Activated CD4-positive, CD25-positive, alpha-beta regulatory T cell (primary cell): ENCODE measurements around the gene LTB.

Source experiments
- DNase-seq, 4 experiments: peaks; one replicate each; lab custom pipeline; 2025; lab: John Stamatoyannopoulos, UW

LTB gene, protein sequence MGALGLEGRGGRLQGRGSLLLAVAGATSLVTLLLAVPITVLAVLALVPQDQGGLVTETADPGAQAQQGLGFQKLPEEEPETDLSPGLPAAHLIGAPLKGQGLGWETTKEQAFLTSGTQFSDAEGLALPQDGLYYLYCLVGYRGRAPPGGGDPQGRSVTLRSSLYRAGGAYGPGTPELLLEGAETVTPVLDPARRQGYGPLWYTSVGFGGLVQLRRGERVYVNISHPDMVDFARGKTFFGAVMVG

GRCh38 chr6:31582230-31582643 is at the start of gene LTB:
Gene LTB, minus strand, starts transcription at chr6:31582424. Its CDS starts 7 bp downstream, at chr6:31582417.
- DNase-seq = peak in 3 of 4 experiments; percentile 25 to 72 (median 66)

DNA sequence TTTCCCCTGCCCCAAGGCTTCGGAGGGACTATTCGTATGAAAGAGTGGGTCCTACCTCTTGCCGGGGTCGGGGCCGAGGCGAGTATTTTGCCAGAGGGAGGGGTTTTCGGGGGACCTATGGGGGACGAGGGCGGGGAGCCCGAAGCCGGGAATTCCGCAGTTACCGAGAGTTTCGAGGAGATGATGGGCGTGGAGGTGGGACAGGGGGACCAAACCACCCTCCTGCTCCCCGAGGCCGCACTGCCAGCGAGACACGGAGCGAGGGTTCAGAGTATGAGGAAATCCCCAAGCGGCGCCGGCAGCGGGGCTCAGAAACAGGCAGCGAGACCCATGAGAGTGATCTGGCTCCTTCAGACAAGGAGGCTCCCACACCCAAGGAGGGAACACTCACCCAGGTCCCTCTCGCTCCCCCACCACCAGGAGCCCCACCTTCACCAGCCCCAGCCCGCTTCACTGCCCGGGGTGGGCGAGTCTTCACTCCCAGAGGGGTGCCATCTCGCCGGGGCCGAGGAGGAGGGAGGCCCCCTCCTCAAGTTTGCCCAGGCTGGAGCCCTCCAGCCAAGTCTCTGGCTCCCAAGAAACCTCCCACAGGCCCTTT is 49.6 kb upstream of the LTB start:
- no peak for DNase-seq

- DNase-seq = no peak
Observed at GRCh38 chr6:31631209-31631608, 49.0 kb upstream of the LTB start.

GRCh38 chr6:31630177-31630934 is 48.1 kb upstream of the LTB start:
- DNase-seq = no peak

- DNase-seq = no peak
Observed at GRCh38 chr6:31629014-31629413, 46.8 kb upstream of the LTB start.

- DNase-seq = no peak
Observed at GRCh38 chr6:31627690-31628287, 45.6 kb upstream of the LTB start.

GRCh38 chr6:31626952-31627351 is 44.7 kb upstream of the LTB start:
- DNase-seq = no peak

DNA sequence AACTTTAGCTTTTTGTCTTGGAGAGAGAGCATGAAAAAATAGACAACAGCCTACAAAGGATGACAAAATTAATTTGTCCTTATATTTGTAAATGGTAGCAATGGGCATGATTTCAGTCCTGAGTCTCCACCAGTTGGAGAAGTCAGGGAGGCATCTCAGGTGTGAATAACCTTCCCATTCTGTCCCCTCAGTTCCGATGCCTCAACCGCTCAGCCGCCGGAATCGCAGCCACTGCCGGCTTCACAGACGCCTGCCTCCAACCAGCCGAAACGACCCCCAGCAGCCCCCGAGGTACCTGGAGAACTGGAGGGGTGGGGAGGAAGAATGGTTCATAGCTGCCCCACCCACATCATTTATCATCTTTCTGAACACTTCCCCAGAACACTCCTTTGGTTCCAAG is 41.8 kb upstream of the LTB start:
- no peak for DNase-seq

DNA sequence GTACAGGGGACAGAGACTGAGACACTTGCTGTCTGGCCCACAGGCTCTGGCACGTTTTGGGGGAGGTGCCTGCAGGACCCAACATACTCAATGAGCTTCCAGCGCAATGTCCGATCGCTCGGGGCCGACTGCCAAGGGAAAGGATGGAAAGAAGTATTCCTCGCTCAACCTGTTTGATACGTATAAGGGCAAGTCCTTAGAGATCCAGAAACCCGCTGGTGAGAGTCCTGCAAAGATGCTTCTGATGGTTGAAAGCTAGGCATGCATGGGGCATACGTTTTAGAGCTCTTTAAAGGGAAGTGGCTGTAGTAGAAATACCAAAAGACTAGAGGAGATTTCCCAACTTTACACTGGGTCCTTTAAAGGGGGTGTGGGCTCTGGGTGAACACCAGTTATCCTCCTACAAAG is 40.5 kb upstream of the LTB start:
- DNase-seq = no peak

DNA sequence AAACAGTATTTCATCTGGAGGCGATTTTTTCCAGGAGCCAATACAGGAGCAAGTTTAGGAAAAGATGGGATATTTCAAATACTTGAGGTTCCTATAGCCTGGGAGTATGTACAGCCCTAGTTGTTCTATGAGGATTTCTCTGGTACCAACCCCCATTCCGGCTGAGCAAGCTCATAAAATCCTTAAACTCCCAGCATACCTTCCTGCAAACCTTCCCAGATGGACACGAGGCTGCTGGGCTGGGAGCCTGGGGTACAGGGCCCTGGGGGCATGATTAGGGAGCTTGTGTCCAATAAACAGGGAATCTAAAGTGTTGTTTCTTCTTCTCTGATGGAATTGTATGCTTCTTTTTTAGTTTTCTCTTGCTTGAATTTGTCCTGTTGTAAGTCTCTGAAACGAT is 39.8 kb upstream of the LTB start:
- DNase-seq = no peak

GRCh38 chr6:31621320-31621939 is 39.2 kb upstream of the LTB start:
- no peak for DNase-seq

- DNase-seq = peak; percentile 85 to 99 (median 99)
Observed at GRCh38 chr6:31620586-31621319, 38.5 kb upstream of the LTB start, which contains the start of gene PRRC2A. Gene PRRC2A, plus strand, starts transcription at chr6:31620715. Its CDS starts 2,075 bp downstream, at chr6:31622790.

GRCh38 chr6:31619805-31620585 is 37.8 kb upstream of the LTB start:
- peak; percentile 91 to 99 (median 99) for DNase-seq

DNA sequence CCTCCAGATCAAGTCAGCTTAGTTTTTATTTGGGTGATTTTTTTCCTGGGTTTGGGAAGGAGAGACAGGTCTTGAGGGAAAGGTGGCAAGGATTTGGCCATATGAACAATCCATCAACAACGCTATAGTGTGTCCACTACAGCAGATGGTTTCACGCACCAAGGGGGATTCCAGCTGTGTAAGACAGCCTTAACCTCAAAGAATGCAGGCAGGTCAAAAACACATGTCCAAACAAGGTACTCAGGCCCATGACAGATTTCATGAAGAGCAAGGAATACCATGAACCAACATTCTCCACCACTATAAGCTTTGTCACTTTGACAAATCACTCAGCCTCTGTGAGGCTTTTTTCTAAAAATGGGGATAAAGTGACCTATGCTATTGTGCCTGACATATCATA is 34.8 kb upstream of the LTB start:
- DNase-seq = no peak

DNA sequence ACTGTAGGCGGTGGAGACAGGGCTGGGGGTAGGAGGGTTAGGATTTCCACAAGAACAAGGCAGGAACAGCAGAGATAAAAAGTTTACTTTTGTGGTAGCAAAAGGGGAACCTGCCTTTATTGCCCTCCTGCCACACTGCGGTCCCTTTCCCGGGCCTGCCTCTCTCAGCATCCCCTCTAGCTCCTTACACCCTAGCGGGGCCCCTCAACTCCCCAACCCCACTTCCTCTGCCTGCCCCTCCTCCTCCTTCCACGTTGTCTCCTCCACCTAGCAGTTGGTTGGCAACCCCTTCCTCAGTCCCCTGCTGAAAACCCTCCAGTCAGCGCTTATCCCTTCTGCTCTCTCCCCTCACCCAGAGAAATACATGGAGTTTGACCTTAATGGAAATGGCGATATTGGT is 33.5 kb upstream of the LTB start:
- no peak for DNase-seq

GRCh38 chr6:31614684-31615578 is 32.7 kb upstream of the LTB start, which contains the start of gene AIF1:
Gene AIF1, plus strand, starts transcription at chr6:31615234. Its CDS starts 96 bp downstream, at chr6:31615330.
- no peak for DNase-seq

GRCh38 chr6:31614075-31614619 is 31.9 kb upstream of the LTB start:
- DNase-seq = no peak

DNA sequence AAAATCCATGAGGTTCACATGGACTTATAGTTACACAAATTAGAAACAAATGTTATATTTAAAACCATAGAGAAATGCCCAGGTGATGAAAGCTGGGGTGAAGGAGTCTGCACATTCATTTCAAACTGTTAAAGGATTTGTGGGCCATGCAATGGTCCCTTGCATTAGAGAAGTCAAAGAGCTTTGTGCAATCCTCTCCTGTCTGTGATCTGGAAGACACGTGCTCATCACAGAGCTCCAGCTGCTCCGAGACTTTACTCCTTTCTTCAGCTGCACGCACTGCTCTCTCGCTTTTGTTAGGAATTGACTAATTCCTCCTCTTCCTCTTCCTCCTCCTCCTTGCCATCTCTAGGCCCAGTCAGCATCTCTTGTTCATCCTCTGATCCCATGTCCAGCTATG is 28.7 kb upstream of the LTB start:
- DNase-seq = no peak
